Vagina (tissue), 2 donors: ENCODE data around the gene MVD.

ENCODE experiments used
- CTCF ChIP-seq, 3 experiments: fragments of 450-650 bp in 2 of 3; fragments of 200-600 bp in 1 of 3; sonication (generic) in 1 of 3; IDR thresholded peaks; one replicate each; pipeline ENCODE4 v1.5.1; 2017 to 2019; ENCODE audit warnings: antibody characterized with exemption in 3 of 3, mild to moderate bottlenecking in 2 of 3, moderate library complexity in 2 of 3
- POLR2A ChIP-seq, 2 donors: fragments of 450-650 bp; IDR thresholded peaks; one replicate each; pipeline ENCODE4 v1.6.1; 2017; ENCODE audit warnings: antibody characterized with exemption in 2 of 2, mild to moderate bottlenecking in 2 of 2, moderate library complexity in 2 of 2

DNA sequence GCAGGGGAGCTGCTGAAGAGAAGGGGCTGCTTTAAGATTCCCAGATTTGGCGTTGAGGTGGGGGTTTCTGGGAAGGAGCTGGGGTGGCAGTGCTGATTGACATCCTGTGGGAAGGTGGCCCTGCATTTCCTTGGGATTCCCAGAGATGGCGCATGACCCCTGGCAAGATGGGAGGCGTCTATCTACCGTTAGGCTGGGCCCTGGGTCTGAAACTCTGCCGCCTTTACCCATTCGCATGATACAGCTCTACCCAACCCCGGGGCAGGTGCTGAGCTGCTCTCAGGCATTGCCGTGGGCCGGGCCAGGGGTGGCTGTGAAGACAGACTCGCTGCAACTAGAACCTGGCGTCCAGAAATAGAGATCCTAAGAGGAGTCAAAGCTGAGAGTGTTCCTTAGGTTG is 9.9 kb upstream of the MVD start:
- TF ChIP-seq POLR2A (IDR thresholded peaks at IDR 0.05) (no peak), CTCF (IDR thresholded peaks at IDR 0.05) (no peak)
